Measurements from ENCODE around the gene LYZL1.

DNA sequence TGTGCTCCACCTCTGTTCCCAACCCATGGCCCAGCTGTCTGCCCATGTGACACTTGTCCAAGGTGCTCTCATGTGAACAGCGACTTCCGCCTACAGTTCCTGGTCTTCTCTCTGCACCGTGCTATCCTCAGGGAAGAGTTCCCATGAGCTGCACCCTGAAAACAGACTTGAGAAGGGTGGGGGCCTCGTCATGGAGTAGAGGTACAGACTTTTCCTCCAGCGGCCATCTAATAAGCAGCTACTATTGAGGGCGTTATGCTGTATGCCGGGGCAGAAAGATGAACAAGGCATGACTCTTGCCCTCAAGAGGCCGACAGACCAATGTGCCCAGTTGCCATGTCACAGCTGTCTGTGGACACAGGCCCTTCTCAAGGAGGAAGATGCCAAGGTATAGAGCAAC is 25.4 kb upstream of the LYZL1 start:
- TF ChIP-seq, protein P1, sequence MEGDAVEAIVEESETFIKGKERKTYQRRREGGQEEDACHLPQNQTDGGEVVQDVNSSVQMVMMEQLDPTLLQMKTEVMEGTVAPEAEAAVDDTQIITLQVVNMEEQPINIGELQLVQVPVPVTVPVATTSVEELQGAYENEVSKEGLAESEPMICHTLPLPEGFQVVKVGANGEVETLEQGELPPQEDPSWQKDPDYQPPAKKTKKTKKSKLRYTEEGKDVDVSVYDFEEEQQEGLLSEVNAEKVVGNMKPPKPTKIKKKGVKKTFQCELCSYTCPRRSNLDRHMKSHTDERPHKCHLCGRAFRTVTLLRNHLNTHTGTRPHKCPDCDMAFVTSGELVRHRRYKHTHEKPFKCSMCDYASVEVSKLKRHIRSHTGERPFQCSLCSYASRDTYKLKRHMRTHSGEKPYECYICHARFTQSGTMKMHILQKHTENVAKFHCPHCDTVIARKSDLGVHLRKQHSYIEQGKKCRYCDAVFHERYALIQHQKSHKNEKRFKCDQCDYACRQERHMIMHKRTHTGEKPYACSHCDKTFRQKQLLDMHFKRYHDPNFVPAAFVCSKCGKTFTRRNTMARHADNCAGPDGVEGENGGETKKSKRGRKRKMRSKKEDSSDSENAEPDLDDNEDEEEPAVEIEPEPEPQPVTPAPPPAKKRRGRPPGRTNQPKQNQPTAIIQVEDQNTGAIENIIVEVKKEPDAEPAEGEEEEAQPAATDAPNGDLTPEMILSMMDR (IDR thresholded peaks at IDR 0.05; ENCODE audit: control extremely low read depth in 1 of 3, insufficient read depth in 1 of 3, low read depth in 1 of 3, low read length in 3 of 3), result no peak
- TF ChIP-seq MAFK (IDR thresholded peaks at IDR 0.05; ENCODE audit: low read depth, low read length), result no peak
- TF ChIP-seq POLR2A (IDR thresholded peaks at IDR 0.05; ENCODE audit: control extremely low read depth in 1 of 2, low read depth in 2 of 2, low read length in 2 of 2), result no peak
- TF ChIP-seq CHD2 (IDR thresholded peaks at IDR 0.05; ENCODE audit: low read length), result no peak
- no peak for TF ChIP-seq EZH2 (IDR thresholded peaks at IDR 0.05; ENCODE audit: low read depth, low read length, severe bottlenecking)

Measured in H1 (cell line).